IPS DF 6.9 (cell line): Measurements from ENCODE around the gene POLN.

Experiments
- DNase-seq: peaks from one replicate; pipeline ENCODE4 v3.0.0-alpha.2; 2013; ENCODE audit warnings: low read depth, low spot score
- H3K27ac ChIP-seq: one replicate; pipeline ENCODE4 v1.5.1; 2013; ENCODE audit warnings: low read length, control low read depth
- H3K27me3 ChIP-seq: 2 replicates; pipeline ENCODE4 v1.6.1; 2013; ENCODE audit warnings: mild to moderate bottlenecking, low read length; ENCODE audit not compliant: control insufficient read depth, insufficient read depth
- H3K36me3 ChIP-seq: 2 replicates; pipeline ENCODE4 v1.6.1; 2013; ENCODE audit warnings: low read length; ENCODE audit not compliant: control insufficient read depth, insufficient read depth
- H3K4me1 ChIP-seq: 2 replicates; pipeline ENCODE4 v1.6.1; 2013; ENCODE audit warnings: low read length; ENCODE audit not compliant: control insufficient read depth, insufficient read depth
- H3K4me3 ChIP-seq: 2 replicates; pipeline ENCODE4 v1.5.1; 2013; ENCODE audit warnings: mild to moderate bottlenecking, low read length
- H3K9me3 ChIP-seq: 2 replicates; pipeline ENCODE4 v1.6.1; 2013; ENCODE audit warnings: low read length, inconsistent platforms; ENCODE audit not compliant: control insufficient read depth, insufficient read depth
- WGBS: extraction: QIAGEN DNeasy Blood & Tissue Kit; methylation state at CpG from one replicate; pipeline ENCODE4 v1.1.7; 2013; ENCODE audit warnings: mixed read lengths, missing lambda C conversion rate; ENCODE audit not compliant: insufficient read length, insufficient coverage; 5-methylcytosine and 5-hydroxymethylcytosine counted together

POLN gene

GRCh38 chr4:2073808-2074481 is 168.0 kb downstream of the POLN start:
- WGBS: no CpG with 5 or more reads among the region's 20 CpGs
- Histone ChIP-seq H3K4me3 (no peak overlapping the region), H3K36me3 (no peaks in the 10 kb centered on the region; the same call in 1 of the 2 replicates), H3K27ac (no peak overlapping the region), H3K27me3 (no peaks in the 10 kb centered on the region), H3K9me3 (no peaks in the 10 kb centered on the region), H3K4me1 (peaks cover 11% of the 10 kb centered on the region)
- no peak for DNase-seq

GRCh38 chr4:2072971-2073807 is 168.7 kb downstream of the POLN start:
- DNase-seq: no peak
- no CpG with 5 or more reads among the region's 20 CpGs for WGBS
- no peaks in the 10 kb centered on the region for H3K27me3 ChIP-seq

GRCh38 chr4:2071912-2072867 is 169.7 kb downstream of the POLN start:
- H3K36me3 ChIP-seq: no peaks in the 10 kb centered on the region; the same call in 1 of the 2 replicates
- DNase-seq: no peak
- no CpG with 5 or more reads among the region's 28 CpGs for WGBS

More at GRCh38 chr4:2072971-2073807, 168.7 kb downstream of the POLN start:
- Histone ChIP-seq H3K27ac (no peak overlapping the region), H3K4me3 (no peak overlapping the region), H3K4me1 (peaks cover 11% of the 10 kb centered on the region), H3K36me3 (no peaks in the 10 kb centered on the region; the same call in 1 of the 2 replicates), H3K9me3 (no peaks in the 10 kb centered on the region)

GRCh38 chr4:2071252-2071911 is 170.5 kb downstream of the POLN start:
- DNase-seq: no peak
- H3K27ac ChIP-seq: no peak overlapping the region
- no peaks in the 10 kb centered on the region; the same call in 1 of the 2 replicates for H3K36me3 ChIP-seq
- H3K27me3 ChIP-seq: no peaks in the 10 kb centered on the region
- no peaks in the 10 kb centered on the region for H3K9me3 ChIP-seq
- peaks cover 11% of the 10 kb centered on the region for H3K4me1 ChIP-seq
- no CpG with 5 or more reads among the region's 16 CpGs for WGBS
- no peak overlapping the region for H3K4me3 ChIP-seq

More at GRCh38 chr4:2071912-2072867, 169.7 kb downstream of the POLN start:
- Histone ChIP-seq H3K4me1 (peaks cover 11% of the 10 kb centered on the region), H3K4me3 (no peak overlapping the region), H3K27me3 (no peaks in the 10 kb centered on the region), H3K9me3 (no peaks in the 10 kb centered on the region), H3K27ac (no peak overlapping the region)

- H3K4me1 ChIP-seq: peaks cover 11% of the 10 kb centered on the region
- no CpG with 5 or more reads among the region's 22 CpGs for WGBS
- H3K27me3 ChIP-seq: no peaks in the 10 kb centered on the region
These were observed 171.3 kb downstream of the POLN start for GRCh38 chr4:2070421-2071251.

GRCh38 chr4:2069986-2070385 is 171.9 kb downstream of the POLN start:
- Histone ChIP-seq H3K9me3 (no peaks in the 10 kb centered on the region), H3K27me3 (no peaks in the 10 kb centered on the region), H3K36me3 (no peaks in the 10 kb centered on the region; the same call in 1 of the 2 replicates), H3K27ac (no peak overlapping the region), H3K4me3 (no peak overlapping the region), H3K4me1 (peaks cover 11% of the 10 kb centered on the region)
- WGBS: no CpG with 5 or more reads among the region's 14 CpGs
- DNase-seq: no peak

More at GRCh38 chr4:2070421-2071251, 171.3 kb downstream of the POLN start:
- Histone ChIP-seq H3K36me3 (no peaks in the 10 kb centered on the region; the same call in 1 of the 2 replicates), H3K9me3 (no peaks in the 10 kb centered on the region), H3K4me3 (no peak overlapping the region), H3K27ac (no peak overlapping the region)
- DNase-seq: no peak

- no peak for DNase-seq
- WGBS: no CpG with 5 or more reads among the region's 17 CpGs
These were observed 172.6 kb downstream of the POLN start for GRCh38 chr4:2069161-2069971.

GRCh38 chr4:2068566-2068965 is 173.4 kb downstream of the POLN start:
- H3K36me3 ChIP-seq: no peaks in the 10 kb centered on the region; the same call in 1 of the 2 replicates
- no peaks in the 10 kb centered on the region for H3K27me3 ChIP-seq
- no peak for DNase-seq
- peaks cover 11% of the 10 kb centered on the region for H3K4me1 ChIP-seq
- no peak overlapping the region for H3K4me3 ChIP-seq
- no peak overlapping the region for H3K27ac ChIP-seq
- H3K9me3 ChIP-seq: no peaks in the 10 kb centered on the region
- WGBS: no CpG with 5 or more reads among the region's 11 CpGs

More at GRCh38 chr4:2069161-2069971, 172.6 kb downstream of the POLN start:
- no peaks in the 10 kb centered on the region for H3K9me3 ChIP-seq
- H3K36me3 ChIP-seq: no peaks in the 10 kb centered on the region; the same call in 1 of the 2 replicates
- H3K27me3 ChIP-seq: no peaks in the 10 kb centered on the region
- peaks cover 11% of the 10 kb centered on the region for H3K4me1 ChIP-seq
- no peak overlapping the region for H3K27ac ChIP-seq
- no peak overlapping the region for H3K4me3 ChIP-seq
